Osteoblast (primary cell): ENCODE results near the gene LMNTD1. TPM values are rescaled to one million over a fixed set of nuclear protein-coding genes. Genes with fewer than 3 reads are reported as not detected.

Experiments
- DNase-seq: peaks from one replicate; pipeline ENCODE4 v3.0.0; 2011; ENCODE audit warnings: low spot score, mixed read lengths; ENCODE audit not compliant: insufficient read length; ENCODE audit errors: missing footprints
- H2AFZ ChIP-seq: 2 replicates; pipeline ENCODE4 v1.6.0; 2011; ENCODE audit warnings: mild to moderate bottlenecking, low read length
- H3K27ac ChIP-seq: 2 replicates; pipeline ENCODE4 v1.5.1; 2011; ENCODE audit warnings: mild to moderate bottlenecking, low read depth, low read length, moderate library complexity
- H3K27me3 ChIP-seq: 2 replicates; pipeline ENCODE4 v1.6.0; 2012; ENCODE audit warnings: mild to moderate bottlenecking, control low read depth, inconsistent platforms, low read length, moderate library complexity; ENCODE audit not compliant: insufficient read depth
- H3K36me3 ChIP-seq: 2 replicates; pipeline ENCODE4 v1.5.1; 2011; ENCODE audit warnings: mild to moderate bottlenecking, low read length, control low read depth, moderate library complexity; ENCODE audit not compliant: insufficient read depth
- H3K4me1 ChIP-seq: 2 replicates; pipeline ENCODE4 v1.5.1; 2011; ENCODE audit warnings: mild to moderate bottlenecking, low read length, control low read depth, moderate library complexity; ENCODE audit not compliant: insufficient read depth
- H3K4me2 ChIP-seq: 2 replicates; pipeline ENCODE4 v1.6.0; 2011; ENCODE audit warnings: mild to moderate bottlenecking, low read length; ENCODE audit not compliant: insufficient read depth
- H3K4me3 ChIP-seq: fragments of 200-600 bp; sonication (generic); 3 replicates; pipeline ENCODE4 v1.5.1; 2012; ENCODE audit warnings: mild to moderate bottlenecking, low read length, inconsistent platforms; ENCODE audit not compliant: insufficient read depth
- H3K79me2 ChIP-seq: 2 replicates; pipeline ENCODE4 v1.6.0; 2012; ENCODE audit warnings: mild to moderate bottlenecking, low read length, control low read depth, inconsistent platforms; ENCODE audit not compliant: insufficient read depth
- H3K9me3 ChIP-seq: 2 replicates; pipeline ENCODE4 v1.5.1; 2011; ENCODE audit warnings: low read depth, low read length, control low read depth
- H4K20me1 ChIP-seq: 2 replicates; pipeline ENCODE4 v1.6.0; 2012; ENCODE audit warnings: mild to moderate bottlenecking, low read length, control low read depth; ENCODE audit not compliant: insufficient read depth
- CTCF ChIP-seq: IDR thresholded peaks from 2 replicates; pipeline ENCODE4 v1.5.1; 2011; ENCODE audit warnings: mild to moderate bottlenecking, low read depth, low read length, moderate library complexity; ENCODE audit errors: extremely low read depth
- total RNA-seq: library from RNA; depleted of rRNA; stranded (reverse); fragments of >200 nt; gene quantifications from 2 replicates; pipeline ENCODE4 v1.2.3, GENCODE V29; 2012

LMNTD1 gene
- total RNA-seq, 1 donor = not detected

- Histone ChIP-seq H3K27ac (no peak overlapping the region), H3K9me3 (no peaks in the 10 kb centered on the region), H3K4me2 (no peak overlapping the region), H3K4me3 (no peak overlapping the region), H4K20me1 (no peaks in the 10 kb centered on the region), H3K36me3 (no peaks in the 10 kb centered on the region), H3K79me2 (no peaks in the 10 kb centered on the region), H2AFZ (peak overlapping the region; percentile 51), H3K27me3 (no peaks in the 10 kb centered on the region), H3K4me1 (peaks cover 15% of the 10 kb centered on the region)
- DNase-seq = no peak
- no peak for TF ChIP-seq CTCF
Observed at GRCh38 chr12:25459541-25459951, 93.5 kb downstream of the LMNTD1 start.

DNA sequence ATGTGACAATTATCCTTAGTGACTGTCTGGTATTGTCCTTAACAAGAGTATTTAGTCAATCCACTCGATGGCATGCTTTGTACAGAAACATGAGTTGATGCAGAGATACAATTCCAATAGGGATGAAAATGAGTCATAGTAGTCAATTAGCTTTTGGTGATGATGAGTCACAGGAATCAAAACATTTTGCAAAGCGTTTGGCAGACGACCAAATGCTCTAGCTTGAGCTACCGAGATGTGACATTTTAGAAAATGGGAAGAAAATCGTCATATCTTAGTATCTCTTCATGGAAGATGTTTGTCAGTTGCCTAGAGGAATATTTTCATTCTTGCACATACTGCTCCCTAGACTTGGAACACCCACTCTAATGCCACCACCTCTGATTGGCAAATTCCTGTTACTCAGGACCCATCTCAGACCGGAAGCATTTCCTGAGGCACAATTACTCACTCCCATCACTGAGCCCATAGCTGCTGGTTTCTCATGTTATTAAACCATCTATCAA, 95.0 kb downstream of the LMNTD1 start:
- Histone ChIP-seq H3K79me2 (no peaks in the 10 kb centered on the region), H3K4me3 (peak overlapping the region; percentile 0), H4K20me1 (no peaks in the 10 kb centered on the region), H3K27ac (peak overlapping the region; percentile 80), H3K36me3 (no peaks in the 10 kb centered on the region), H3K4me2 (peak overlapping the region; percentile 54), H2AFZ (no peak overlapping the region), H3K4me1 (peaks cover 15% of the 10 kb centered on the region), H3K27me3 (no peaks in the 10 kb centered on the region), H3K9me3 (no peaks in the 10 kb centered on the region)
- DNase-seq = peak; percentile 89
- TF ChIP-seq CTCF = peak; percentile 7

GRCh38 chr12:25456474-25456873, 96.6 kb downstream of the LMNTD1 start:
- Histone ChIP-seq H3K4me2 (no peak overlapping the region), H3K36me3 (no peaks in the 10 kb centered on the region), H3K9me3 (no peaks in the 10 kb centered on the region), H3K4me1 (peaks cover 15% of the 10 kb centered on the region), H3K79me2 (no peaks in the 10 kb centered on the region), H4K20me1 (no peaks in the 10 kb centered on the region), H3K27ac (no peak overlapping the region), H2AFZ (no peak overlapping the region), H3K27me3 (no peaks in the 10 kb centered on the region), H3K4me3 (no peak overlapping the region)
- no peak for TF ChIP-seq CTCF
- DNase-seq = no peak

GRCh38 chr12:25455696-25456095, 97.4 kb downstream of the LMNTD1 start:
- H3K4me3 ChIP-seq = no peak overlapping the region
- H3K4me1 ChIP-seq = peaks cover 15% of the 10 kb centered on the region
- DNase-seq = no peak
- H3K27me3 ChIP-seq = no peaks in the 10 kb centered on the region
- no peak overlapping the region for H2AFZ ChIP-seq
- H4K20me1 ChIP-seq = no peaks in the 10 kb centered on the region
- TF ChIP-seq CTCF = no peak
- H3K4me2 ChIP-seq = no peak overlapping the region
- H3K9me3 ChIP-seq = no peaks in the 10 kb centered on the region
- H3K27ac ChIP-seq = no peak overlapping the region
- H3K36me3 ChIP-seq = no peaks in the 10 kb centered on the region
- H3K79me2 ChIP-seq = no peaks in the 10 kb centered on the region
